ENCODE measurements around the gene ARHGEF35.
"Not testable (repeated sequence)": the region's sequence is repeated elsewhere in the genome, so short reads cannot be mapped to it uniquely, and the experiment has no call there.

Gene ARHGEF35

DNA sequence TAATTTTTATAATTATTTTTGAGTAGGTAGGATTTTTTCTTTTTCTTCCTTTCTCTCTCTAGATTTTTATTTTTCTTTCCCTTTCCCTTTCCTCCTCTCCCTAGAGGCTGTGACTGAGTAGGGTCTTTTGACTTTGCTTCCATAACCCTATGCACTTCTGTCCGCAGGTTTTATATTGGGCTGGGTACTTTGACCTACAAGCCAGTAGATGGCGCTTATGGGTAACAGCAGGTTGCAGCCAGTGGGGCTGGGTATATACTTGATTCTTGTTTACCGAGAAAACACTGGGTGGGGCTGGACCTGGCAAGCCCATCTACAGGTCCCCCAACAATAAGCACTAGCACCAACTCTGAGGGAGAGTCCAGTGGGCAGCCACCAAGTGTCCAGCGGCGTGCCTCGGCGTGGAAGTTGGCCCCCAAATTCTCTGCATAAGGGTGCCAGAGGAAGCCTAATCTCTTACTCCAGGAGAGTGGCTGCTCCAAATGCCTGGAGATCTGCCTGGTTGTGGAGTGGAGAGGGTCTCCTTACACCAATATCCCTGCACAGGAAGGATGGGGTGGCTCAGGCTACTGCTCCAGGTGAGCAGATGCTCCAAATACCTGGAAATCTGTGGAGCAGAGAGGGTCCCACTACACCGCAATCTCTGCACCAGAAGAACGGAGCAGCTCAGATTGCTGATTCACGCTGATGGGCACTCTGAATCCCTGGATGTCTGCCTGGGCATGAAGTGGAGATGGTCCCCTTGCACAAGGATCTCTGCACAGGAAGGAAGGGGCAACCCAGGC lies 17.1 kb downstream of the ARHGEF35 start:
- peak; percentile 17 for DNase-seq

DNA sequence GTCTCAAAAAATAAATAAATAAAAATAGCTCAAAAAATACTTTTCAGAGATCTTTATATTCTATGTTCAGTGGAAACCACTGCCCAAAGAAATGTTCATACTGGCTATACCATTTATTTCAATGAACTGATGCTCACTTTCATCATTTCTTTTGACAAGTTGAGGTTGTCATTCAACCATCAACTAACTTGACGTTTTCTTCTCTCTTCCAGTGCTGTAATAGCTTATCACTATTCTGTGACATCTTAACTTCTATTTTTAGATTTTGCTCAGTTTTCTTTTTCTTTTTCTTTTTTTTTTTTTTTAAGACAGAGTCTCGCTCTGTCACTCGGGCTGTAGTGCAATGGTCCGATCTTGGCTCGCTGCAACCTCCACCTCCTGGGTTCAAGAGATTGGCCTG lies 21.0 kb downstream of the ARHGEF35 start:
- no peak for DNase-seq

DNA sequence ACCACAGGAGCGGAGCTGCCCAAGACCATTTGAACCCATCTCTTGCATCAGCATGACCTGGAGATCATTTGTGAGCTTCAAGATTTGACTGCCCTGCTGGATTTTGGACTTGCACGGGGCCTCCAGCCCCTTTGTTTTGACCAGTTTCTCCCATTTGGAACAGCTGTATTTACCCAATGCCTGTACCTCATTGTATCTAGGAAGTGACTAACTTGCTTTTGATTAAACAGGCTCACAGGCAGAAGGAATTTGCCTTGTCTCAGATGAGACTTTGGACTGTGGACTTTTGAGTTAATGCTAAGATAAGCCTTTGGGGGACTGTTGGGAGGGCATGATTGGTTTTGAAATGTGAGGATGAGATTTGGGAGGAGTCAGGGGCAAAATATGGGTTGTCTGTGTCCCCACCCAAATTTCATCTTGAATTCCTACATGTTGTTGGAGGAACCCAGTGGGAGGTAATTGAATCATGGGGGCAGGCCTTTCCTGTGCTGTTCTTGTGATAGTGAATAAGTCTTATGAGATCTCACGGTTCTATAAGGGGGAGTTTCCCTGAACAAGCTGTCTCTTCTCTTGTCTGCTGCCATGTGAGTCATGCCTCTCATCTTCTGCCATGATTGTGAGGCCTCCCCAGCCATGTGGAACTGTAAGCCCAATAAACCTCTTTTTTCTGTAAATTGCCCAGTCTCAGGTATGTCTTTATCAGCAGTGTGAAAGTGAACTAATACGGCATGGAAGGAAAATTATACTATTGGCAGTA lies 23.9 kb downstream of the ARHGEF35 start:
- DNase-seq: not testable (repeated sequence)

DNA sequence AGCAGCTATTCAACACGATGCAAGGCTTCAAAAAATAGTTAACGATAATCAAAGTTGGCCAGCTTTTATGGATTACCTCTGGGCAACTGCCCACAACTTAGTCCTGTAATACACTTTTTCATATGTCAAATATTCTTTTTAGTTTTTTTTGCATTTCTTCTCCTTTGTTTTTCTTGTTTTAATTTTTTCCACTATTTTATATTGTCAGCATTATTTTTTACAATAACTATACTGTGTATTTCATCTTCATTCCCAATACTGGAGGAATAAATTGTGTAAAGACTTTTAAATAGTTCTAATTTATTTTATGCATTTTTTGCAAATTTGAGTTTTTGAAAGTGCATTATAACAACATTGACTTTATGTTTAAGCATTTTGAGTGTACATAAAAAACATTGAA lies 30.8 kb downstream of the ARHGEF35 start:
- no peak for DNase-seq

DNA sequence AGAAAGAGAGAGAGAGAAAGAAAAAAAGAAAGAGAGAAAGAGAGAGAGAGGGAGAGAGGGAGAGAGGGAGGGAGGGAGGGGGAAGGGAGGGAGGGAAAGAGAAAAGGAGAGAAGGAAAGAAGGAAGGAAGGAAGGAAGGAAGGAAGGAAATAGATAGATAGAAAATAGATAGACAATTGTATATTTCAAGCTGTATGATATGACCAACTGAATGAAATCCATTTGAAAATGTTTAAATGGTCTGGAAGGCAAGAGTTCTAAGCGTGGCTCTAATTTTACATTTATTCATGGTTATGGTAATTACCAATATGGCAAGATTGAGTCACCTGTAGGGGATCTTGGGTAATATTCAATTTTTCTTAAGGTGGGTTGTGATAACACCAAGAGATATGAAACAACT lies 36.8 kb downstream of the ARHGEF35 start:
- DNase-seq: no peak

DNA sequence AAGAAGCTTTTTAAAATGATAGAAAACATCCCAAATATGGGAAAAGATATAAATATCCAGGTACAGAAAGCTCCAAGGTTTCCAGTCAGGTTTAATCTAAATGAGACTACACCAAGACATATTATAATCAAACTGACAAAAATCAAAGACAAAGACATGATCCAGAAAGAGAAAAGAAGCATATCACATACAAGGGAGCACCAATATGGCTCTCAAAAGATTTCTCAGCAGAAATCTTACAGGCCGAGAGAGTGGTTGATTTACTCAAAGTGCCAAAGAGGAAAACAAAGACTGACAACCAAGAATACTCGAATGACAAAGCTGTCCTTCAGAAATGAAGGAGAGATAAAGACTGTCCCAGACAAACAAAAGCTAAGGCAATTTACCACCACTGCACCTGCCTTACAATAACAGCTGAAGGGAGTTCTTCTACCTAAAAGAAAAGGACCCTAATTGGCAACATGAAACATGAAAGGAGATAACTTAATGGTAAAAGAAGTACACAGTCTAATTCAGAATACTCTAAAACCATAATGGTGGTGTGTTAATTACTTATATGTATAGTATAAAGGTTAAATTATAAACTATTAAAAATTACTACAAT lies 47.3 kb downstream of the ARHGEF35 start:
- no peak for DNase-seq

DNA sequence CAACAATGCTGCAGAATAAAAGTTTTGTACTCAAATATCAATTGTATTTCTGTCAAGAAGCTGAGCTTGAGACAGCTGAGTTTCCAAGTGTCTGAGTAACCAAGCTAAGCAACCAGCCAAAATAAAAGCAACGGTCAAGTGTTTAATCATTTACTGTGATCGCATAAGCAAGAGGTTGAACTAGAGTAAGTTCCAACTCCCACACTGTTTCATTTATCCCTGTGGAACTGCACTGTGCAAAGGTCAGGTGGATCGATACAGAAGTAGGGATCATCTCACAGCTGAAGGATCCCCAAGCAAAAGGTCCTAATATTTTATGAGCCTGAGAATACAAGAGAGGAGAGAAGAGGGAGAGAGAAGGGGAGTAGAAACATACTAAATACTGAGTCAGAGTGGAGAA lies 51.2 kb downstream of the ARHGEF35 start:
- DNase-seq: no peak

DNA sequence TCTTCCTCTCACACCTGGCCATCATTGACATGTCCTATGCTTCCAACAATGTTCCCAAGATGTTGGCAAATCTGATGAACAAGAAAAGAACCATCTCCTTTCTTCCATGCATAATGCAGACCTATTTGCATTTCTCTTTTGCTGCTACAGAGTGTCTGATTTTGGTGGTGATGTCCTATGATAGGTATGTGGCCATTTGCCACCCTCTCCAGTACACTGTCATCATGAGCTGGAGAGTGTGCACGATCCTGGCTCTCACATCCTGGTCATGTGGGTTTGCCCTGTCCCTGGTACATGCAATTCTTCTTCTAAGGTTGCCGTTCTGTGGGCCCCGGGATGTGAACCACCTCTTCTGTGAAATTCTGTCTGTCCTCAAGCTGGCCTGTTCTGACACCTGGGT lies 53.4 kb downstream of the ARHGEF35 start:
- no peak for DNase-seq

DNA sequence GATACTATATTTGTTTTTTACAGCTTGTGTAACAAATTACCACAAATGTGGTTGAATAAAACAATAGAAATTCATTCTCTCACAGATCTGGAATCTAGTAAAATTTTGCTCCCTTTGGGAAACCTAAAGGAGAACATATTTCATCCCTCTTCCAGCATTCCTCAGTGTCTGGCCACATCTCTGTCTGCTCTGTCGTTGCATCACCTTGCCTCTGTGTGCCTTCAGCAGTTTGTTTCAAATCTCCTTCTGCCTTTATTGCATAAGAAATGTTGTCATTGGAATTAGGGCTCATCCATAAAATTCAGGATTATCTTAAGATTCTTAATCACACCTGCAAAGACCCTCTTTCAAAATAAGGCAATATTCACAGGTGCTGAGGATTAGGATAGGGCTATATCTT lies 58.1 kb downstream of the ARHGEF35 start:
- DNase-seq: no peak

Data from EL (cell line).